Spleen (tissue), 11 donors: ENCODE data around the gene NRCAM. TPM values are rescaled to one million over a fixed set of nuclear protein-coding genes. Genes with fewer than 3 reads are reported as not detected.
A peak's percentile ranks its signal among the peaks of the same experiment; 100 is the strongest.

Source experiments
- DNase-seq: peaks from one replicate; pipeline ENCODE4 v3.0.0-alpha.2; 2020
- H3K27ac ChIP-seq, 8 donors: fragments of 200-600 bp; sonication (generic) in 7 of 8; 1 replicate in 4 of 8; 2 replicates in 4 of 8; pipeline versions ENCODE4 v1.5.0 to v1.8.0; 2016 to 2021; ENCODE audit warnings: inconsistent platforms in 4 of 8, mild to moderate bottlenecking in 4 of 8, moderate library complexity in 1 of 8
- H3K27me3 ChIP-seq, 7 donors: fragments of 200-600 bp; sonication (generic) in 6 of 7; replicated peaks in 1 of 7; 1 replicate in 4 of 7; 2 replicates in 3 of 7; pipeline versions ENCODE4 v1.5.0 to v1.8.0; 2016 to 2021; ENCODE audit warnings: inconsistent platforms in 3 of 7, mild to moderate bottlenecking in 1 of 7
- H3K36me3 ChIP-seq, 6 donors: fragments of 200-600 bp; sonication (generic) in 5 of 6; 1 replicate in 4 of 6; 2 replicates in 2 of 6; pipeline versions ENCODE4 v1.5.0 to v1.8.0; 2016 to 2021; ENCODE audit warnings: inconsistent platforms in 2 of 6
- H3K4me1 ChIP-seq, 6 donors: fragments of 200-600 bp; sonication (generic) in 5 of 6; 1 replicate in 3 of 6; 2 replicates in 3 of 6; pipeline versions ENCODE4 v1.5.0 to v1.8.0; 2016 to 2021; ENCODE audit warnings: inconsistent platforms in 3 of 6
- H3K4me3 ChIP-seq, 8 donors: fragments of 200-600 bp; sonication (generic) in 7 of 8; 1 replicate in 4 of 8; 2 replicates in 4 of 8; pipeline versions ENCODE4 v1.5.0 to v1.8.0; 2016 to 2021; ENCODE audit warnings: inconsistent platforms in 4 of 8, mild to moderate bottlenecking in 4 of 8, moderate library complexity in 2 of 8
- H3K9me3 ChIP-seq, 8 donors: fragments of 200-600 bp; sonication (generic) in 7 of 8; 1 replicate in 4 of 8; 2 replicates in 4 of 8; pipeline versions ENCODE4 v1.5.0 to v1.8.0; 2016 to 2021; ENCODE audit warnings: inconsistent platforms in 4 of 8
- CTCF ChIP-seq, 11 experiments: fragments of 200-600 bp in 7 of 11; fragments of 450-650 bp in 4 of 11; sonication (generic) in 4 of 11; IDR thresholded peaks in 8 of 11; conservative IDR thresholded peaks in 3 of 11; 1 replicate in 7 of 11; 2 replicates in 4 of 11; pipeline versions ENCODE4 v1.4.0 to v1.8.0; 2016 to 2021; ENCODE audit warnings: antibody characterized with exemption in 11 of 11, inconsistent platforms in 4 of 11, mild to moderate bottlenecking in 1 of 11
- POLR2A ChIP-seq, 3 donors: fragments of 450-650 bp; IDR thresholded peaks; one replicate each; pipeline ENCODE4 v1.5.1; 2017; ENCODE audit warnings: antibody characterized with exemption in 3 of 3, mild to moderate bottlenecking in 1 of 3
- POLR2AphosphoS5 ChIP-seq, 3 donors: sonication (generic); formaldehyde crosslinking; IDR thresholded peaks; one replicate each; pipeline ENCODE4 v1.5.1; 2017; ENCODE audit warnings: antibody characterized with exemption in 3 of 3
- WGBS, 5 donors: extraction: QIAGEN DNeasy Blood & Tissue Kit in 3 of 5; methylation state at CpG; one replicate each; pipeline versions ENCODE4 v1.1.5 to v1.1.7; 2013 to 2018; 5-methylcytosine and 5-hydroxymethylcytosine counted together
- intact Hi-C: fragments of 100-400 bp; cut with DNase I; formaldehyde crosslinking; loops from one replicate; pipeline ENCODE4 v1.15.0; 2023; ENCODE audit warnings: low total_unique reads
- polyA plus RNA-seq, 3 donors: library from polyadenylated mRNA; stranded (reverse); fragments of 200-250 nt; gene quantifications; one replicate each; pipeline ENCODE4 v1.2.1, GENCODE V29; 2013
- total RNA-seq, 7 donors: library from RNA; depleted of rRNA in 3 of 7; stranded (reverse); fragments of >200 nt in 3 of 7; fragmentation: NEBNext Ultra II Directional in 4 of 7; extraction: Animal tissue kit (Norgen Biotek cat#: 25700) in 4 of 7; gene quantifications; one replicate each; pipeline versions ENCODE4 v1.1.0 to v1.2.1, GENCODE V29; 2016 to 2021
- donor health status: healthy with polysubstance abuse.
- donor health status: DM: no; HTN: no; CAD: no; lungs with moderate emphysema.
- donor health status: DM: no; HTN: no; CAD: no.
- donor health status: Bipolar disorder and iron deficiency.
- donor health status: healthy.
- donor health status: DM: no; HTN: no; CAD: no.
- donor health status: DM: yes; HTN: yes; CAD: no.

NRCAM gene
- total and polyA plus RNA-seq, 10 donors = 4.1 to 88.5 (median 15.0) TPM

GRCh38 chr7:108415821-108416536 is 40.3 kb downstream of the NRCAM start:
- TF ChIP-seq POLR2AphosphoS5 (IDR thresholded peaks at IDR 0.05) = no peak
- TF ChIP-seq POLR2A (IDR thresholded peaks at IDR 0.05) = no peak
- TF ChIP-seq CTCF (IDR thresholded peaks at IDR 0.05 in 8 of 11, conservative IDR thresholded peaks at IDR 0.05 in 3 of 11) = no peak
- peaks cover 0 to 26% (median 0%) of the 10 kb centered on the region in 7 donors for H3K27me3 ChIP-seq
- WGBS, 5 donors = 23 to 42% (median 30%) methylated on average over 8 of the region's 8 CpGs
- intact Hi-C loops = no loop called here
- H3K4me3 ChIP-seq = peak overlapping the region in 1 of 8 donors; percentile 31
- peaks cover 5 to 36% (median 20%) of the 10 kb centered on the region in 6 donors for H3K4me1 ChIP-seq
- peak overlapping the region in 1 of 8 donors; percentile 47 for H3K27ac ChIP-seq
- H3K9me3 ChIP-seq = peaks cover 0 to 7% (median 0%) of the 10 kb centered on the region in 8 donors
- no peak for DNase-seq
- H3K36me3 ChIP-seq = no peaks in the 10 kb centered on the region

GRCh38 chr7:108415084-108415483 is 41.2 kb downstream of the NRCAM start:
- Histone ChIP-seq H3K27ac (no peak overlapping the region), H3K9me3 (peaks cover 0 to 7% (median 0%) of the 10 kb centered on the region in 8 donors), H3K4me1 (peaks cover 5 to 32% (median 20%) of the 10 kb centered on the region in 6 donors), H3K27me3 (peaks cover 0 to 17% (median 0%) of the 10 kb centered on the region in 7 donors), H3K36me3 (no peaks in the 10 kb centered on the region), H3K4me3 (no peak overlapping the region)
- 45 to 60% (median 54%) methylated on average over 4 of the region's 4 CpGs for WGBS, 5 donors
- DNase-seq = no peak
- TF ChIP-seq POLR2AphosphoS5 (IDR thresholded peaks at IDR 0.05) (no peak), CTCF (IDR thresholded peaks at IDR 0.05 in 8 of 11, conservative IDR thresholded peaks at IDR 0.05 in 3 of 11) (no peak), POLR2A (IDR thresholded peaks at IDR 0.05) (no peak)
- intact Hi-C loops = no loop called here

GRCh38 chr7:108413782-108414492 is 42.3 kb downstream of the NRCAM start:
- intact Hi-C loops = no loop called here
- Histone ChIP-seq H3K4me3 (no peak overlapping the region), H3K27ac (no peak overlapping the region), H3K4me1 (peaks cover 5 to 32% (median 20%) of the 10 kb centered on the region in 6 donors), H3K36me3 (no peaks in the 10 kb centered on the region), H3K9me3 (peaks cover 0 to 7% (median 0%) of the 10 kb centered on the region in 8 donors), H3K27me3 (peaks cover 0 to 7% (median 0%) of the 10 kb centered on the region in 7 donors)
- DNase-seq = no peak
- 56 to 70% (median 64%) methylated on average over 3 of the region's 3 CpGs for WGBS, 5 donors
- TF ChIP-seq POLR2AphosphoS5 (IDR thresholded peaks at IDR 0.05) (no peak), POLR2A (IDR thresholded peaks at IDR 0.05) (no peak), CTCF (IDR thresholded peaks at IDR 0.05 in 8 of 11, conservative IDR thresholded peaks at IDR 0.05 in 3 of 11) (no peak)

GRCh38 chr7:108413337-108413736 is 42.9 kb downstream of the NRCAM start:
- Histone ChIP-seq H3K4me1 (peaks cover 5 to 33% (median 20%) of the 10 kb centered on the region in 6 donors), H3K27ac (no peak overlapping the region), H3K9me3 (peaks cover 0 to 7% (median 0%) of the 10 kb centered on the region in 8 donors), H3K4me3 (no peak overlapping the region), H3K36me3 (no peaks in the 10 kb centered on the region), H3K27me3 (peaks cover 0 to 6% (median 0%) of the 10 kb centered on the region in 7 donors)
- TF ChIP-seq CTCF (IDR thresholded peaks at IDR 0.05 in 8 of 11, conservative IDR thresholded peaks at IDR 0.05 in 3 of 11) (no peak), POLR2AphosphoS5 (IDR thresholded peaks at IDR 0.05) (no peak), POLR2A (IDR thresholded peaks at IDR 0.05) (no peak)
- intact Hi-C loops = no loop called here
- no peak for DNase-seq
